ENCODE data around the gene RMDN2. TPM values are rescaled to one million over a fixed set of nuclear protein-coding genes. Genes with fewer than 3 reads are reported as not detected.

The RMDN2 gene
- polyA plus RNA-seq, 3 donors: 7.0 to 14.3 (median 10.7) TPM

- Mint-ChIP-seq H3K4me1 (no peaks in the 10 kb centered on the region), H3K9me3 (peaks cover 0 to 10% (median 6%) of the 10 kb centered on the region in 7 donors), H3K27me3 (ENCODE audit: low read depth in 3 of 3) (peaks cover 2 to 11% (median 3%) of the 10 kb centered on the region in 3 donors), H3K4me3 (no peak overlapping the region), H3K27ac (no peak overlapping the region), H3K36me3 (peaks cover 6 to 7% of the 10 kb centered on the region in 2 donors)
- Histone ChIP-seq H3K79me2 (ENCODE audit: insufficient read depth, low read length) (no peaks in the 10 kb centered on the region), H3K9ac (ENCODE audit: insufficient read depth, low read length, poor library complexity, severe bottlenecking) (no peak overlapping the region), H3K4me1 (ENCODE audit: control insufficient read depth in 1 of 2, insufficient read depth in 2 of 2, low read length in 2 of 2) (no peaks in the 10 kb centered on the region), H3K4me3 (replicated peaks in 1 of 3; ENCODE audit: low read depth in 2 of 3, low read length in 3 of 3) (no peak overlapping the region), H3K27ac (ENCODE audit: low read depth in 1 of 2, low read length in 2 of 2) (no peak overlapping the region), H3K4me2 (replicated peaks; ENCODE audit: extremely low read depth, low read length, poor library complexity, severe bottlenecking) (no peak overlapping the region), H3K27me3 (ENCODE audit: control insufficient read depth in 2 of 2, insufficient read depth in 2 of 2, low read length in 2 of 2) (peaks cover 0 to 4% of the 10 kb centered on the region in 2 donors), H3K9me3 (replicated peaks in 1 of 2; ENCODE audit: control insufficient read depth in 1 of 2, insufficient read depth in 1 of 2, low read length in 2 of 2) (peaks cover 0 to 13% of the 10 kb centered on the region in 2 donors), H2AFZ (ENCODE audit: insufficient read depth, low read depth, low read length, poor library complexity, severe bottlenecking) (no peak overlapping the region), H4K20me1 (ENCODE audit: insufficient read depth, low read length) (no peaks in the 10 kb centered on the region), H3K36me3 (replicated peaks in 1 of 2; ENCODE audit: control insufficient read depth in 1 of 2, insufficient read depth in 2 of 2, low read length in 2 of 2) (no peaks in the 10 kb centered on the region)
- 100% methylated on average over 1 of the region's 9 CpGs for WGBS (ENCODE audit: insufficient coverage)
- TF ChIP-seq CTCF (IDR thresholded peaks at IDR 0.05): no peak
- no peak for DNase-seq
- intact Hi-C loops (cut with micrococcal nuclease): no loop called here
Observed at GRCh38 chr2:38021589-38021988, 96.5 kb downstream of the RMDN2 start.

DNA sequence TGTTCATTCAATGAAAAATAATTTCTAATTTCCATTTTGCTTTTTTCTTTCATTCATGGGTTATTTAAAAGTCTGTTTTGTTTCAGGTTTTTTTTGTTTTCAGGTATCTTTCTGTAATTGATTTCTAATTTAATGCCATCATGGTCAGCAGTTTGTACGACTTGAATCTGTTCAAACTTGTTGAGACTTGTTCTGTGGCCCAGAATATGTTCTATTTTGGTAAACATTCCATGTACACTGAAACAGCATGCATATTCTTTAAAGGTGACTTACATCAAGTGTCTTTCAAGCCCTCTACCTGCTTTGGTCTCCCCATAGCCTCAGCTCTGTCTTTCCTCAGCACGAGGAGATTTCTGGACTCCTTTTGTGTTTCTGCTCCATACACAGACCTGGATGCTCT is 101.8 kb downstream of the RMDN2 start:
- TF ChIP-seq CTCF (IDR thresholded peaks at IDR 0.05): no peak
- Mint-ChIP-seq H3K27me3 (ENCODE audit: low read depth in 3 of 3) (peaks cover 0 to 24% (median 7%) of the 10 kb centered on the region in 3 donors), H3K9me3 (peaks cover 0 to 10% (median 0%) of the 10 kb centered on the region in 7 donors), H3K36me3 (no peaks in the 10 kb centered on the region), H3K4me1 (no peaks in the 10 kb centered on the region), H3K4me3 (no peak overlapping the region), H3K27ac (no peak overlapping the region)
- H3K9ac ChIP-seq (ENCODE audit: insufficient read depth, low read length, poor library complexity, severe bottlenecking): no peak overlapping the region
- no peaks in the 10 kb centered on the region for H3K4me1 ChIP-seq (ENCODE audit: control insufficient read depth in 1 of 2, insufficient read depth in 2 of 2, low read length in 2 of 2)
- intact Hi-C loops (cut with micrococcal nuclease): no loop called here
- H3K9me3 ChIP-seq (replicated peaks in 1 of 2; ENCODE audit: control insufficient read depth in 1 of 2, insufficient read depth in 1 of 2, low read length in 2 of 2): no peaks in the 10 kb centered on the region
- no peak overlapping the region for H2AFZ ChIP-seq (ENCODE audit: insufficient read depth, low read depth, low read length, poor library complexity, severe bottlenecking)
- peaks cover 0 to 8% of the 10 kb centered on the region in 2 donors for H3K27me3 ChIP-seq (ENCODE audit: control insufficient read depth in 2 of 2, insufficient read depth in 2 of 2, low read length in 2 of 2)
- no peaks in the 10 kb centered on the region for H3K36me3 ChIP-seq (replicated peaks in 1 of 2; ENCODE audit: control insufficient read depth in 1 of 2, insufficient read depth in 2 of 2, low read length in 2 of 2)
- H4K20me1 ChIP-seq (ENCODE audit: insufficient read depth, low read length): no peaks in the 10 kb centered on the region
- no peak for DNase-seq
- no CpG with 5 or more reads among the region's 2 CpGs for WGBS (ENCODE audit: insufficient coverage)
- H3K27ac ChIP-seq (ENCODE audit: low read depth in 1 of 2, low read length in 2 of 2): no peak overlapping the region
- no peak overlapping the region for H3K4me2 ChIP-seq (replicated peaks; ENCODE audit: extremely low read depth, low read length, poor library complexity, severe bottlenecking)
- no peak overlapping the region for H3K4me3 ChIP-seq (replicated peaks in 1 of 3; ENCODE audit: low read depth in 2 of 3, low read length in 3 of 3)
- no peaks in the 10 kb centered on the region for H3K79me2 ChIP-seq (ENCODE audit: insufficient read depth, low read length)

All from CD14-positive monocyte (primary cell).